GM23338 (cell line): ENCODE measurements around the gene ARID3B.

ENCODE experiments used
- CREB1 ChIP-seq: fragments of 250-450 bp; sonication (Bioruptor Pico); IDR thresholded peaks from 2 replicates; pipeline ENCODE4 v1.5.0; 2020; ENCODE audit warnings: low read depth, mild to moderate bottlenecking, moderate library complexity
- EZH2 ChIP-seq: fragments of 200-600 bp; sonication (generic); IDR thresholded peaks from one replicate; pipeline ENCODE4 v1.8.0; 2017; ENCODE audit warnings: antibody characterized with exemption, mild to moderate bottlenecking, low read depth; ENCODE audit not compliant: unreplicated experiment
- EZH2phosphoT487 ChIP-seq: fragments of 200-600 bp; sonication (generic); IDR thresholded peaks from one replicate; pipeline ENCODE4 v1.8.1; 2018; ENCODE audit warnings: antibody characterized with exemption; ENCODE audit not compliant: unreplicated experiment
- JUNB ChIP-seq: IDR thresholded peaks from one replicate; pipeline ENCODE4 v1.6.1; 2016; ENCODE audit warnings: antibody characterized with exemption; ENCODE audit not compliant: unreplicated experiment
- NANOG ChIP-seq: IDR thresholded peaks from 2 replicates; pipeline ENCODE4 v1.6.1; 2016; ENCODE audit warnings: antibody characterized with exemption, borderline replicate concordance
- POLR2AphosphoS5 ChIP-seq: IDR thresholded peaks from 2 replicates; pipeline ENCODE4 v1.6.1; 2016; ENCODE audit warnings: antibody characterized with exemption, low read depth
- STAT1 ChIP-seq: IDR thresholded peaks from one replicate; pipeline ENCODE4 v1.6.1; 2016; ENCODE audit warnings: antibody characterized with exemption; ENCODE audit not compliant: unreplicated experiment
- ZNF114 ChIP-seq: fragments of 250-450 bp; sonication (Bioruptor Pico); IDR thresholded peaks from 2 replicates; pipeline ENCODE4 v1.5.0; 2020; ENCODE audit warnings: mild to moderate bottlenecking, moderate library complexity
- ZNF331 ChIP-seq: fragments of 250-450 bp; sonication (Bioruptor Pico); IDR thresholded peaks from 2 replicates; pipeline ENCODE4 v1.5.0; 2020; ENCODE audit warnings: low read depth, mild to moderate bottlenecking, moderate library complexity
- TF ChIP-seq, protein P1 (sequence below), 2 experiments: fragments of 200-600 bp in 1 of 2; sonication (generic) in 1 of 2; conservative IDR thresholded peaks; 2 replicates each; pipeline versions ENCODE4 v1.5.1 to v1.6.1; 2016 to 2017; ENCODE audit warnings: antibody characterized with exemption in 2 of 2, low read depth in 2 of 2, mild to moderate bottlenecking in 2 of 2, moderate library complexity in 1 of 2
- TF ChIP-seq, protein P2 (sequence below): IDR thresholded peaks from one replicate; pipeline ENCODE4 v1.6.1; 2018; ENCODE audit warnings: antibody characterized with exemption; ENCODE audit not compliant: unreplicated experiment
- TF ChIP-seq, protein P3 (sequence below): IDR thresholded peaks from 2 replicates; pipeline ENCODE4 v1.6.1; 2016; ENCODE audit warnings: antibody characterized with exemption
- TF ChIP-seq, protein P4 (sequence below): fragments of 250-450 bp; sonication (Bioruptor Pico); IDR thresholded peaks from 2 replicates; pipeline ENCODE4 v1.5.0; 2020; ENCODE audit warnings: mild to moderate bottlenecking, moderate library complexity

DNA sequence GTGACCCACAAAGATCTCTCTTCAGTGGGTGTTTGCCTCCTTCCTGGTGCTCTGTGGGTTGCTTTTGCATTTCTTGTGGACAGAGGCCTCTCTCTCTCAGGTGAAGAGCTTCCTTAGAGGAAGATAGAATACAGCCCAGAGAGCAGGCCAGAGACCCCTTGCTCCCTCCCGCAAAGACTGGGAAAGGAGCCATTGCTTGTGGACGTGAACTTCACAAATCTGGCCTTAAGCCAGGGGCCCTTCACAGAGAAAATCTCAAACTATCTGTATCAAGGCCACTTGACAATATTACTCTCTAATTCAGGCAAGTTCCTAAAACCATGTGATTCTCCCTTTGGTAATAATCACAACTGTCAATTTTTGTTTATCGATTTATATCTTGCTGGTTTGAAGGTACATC, 44.2 kb downstream of the ARID3B start:
- TF ChIP-seq, protein P1, sequence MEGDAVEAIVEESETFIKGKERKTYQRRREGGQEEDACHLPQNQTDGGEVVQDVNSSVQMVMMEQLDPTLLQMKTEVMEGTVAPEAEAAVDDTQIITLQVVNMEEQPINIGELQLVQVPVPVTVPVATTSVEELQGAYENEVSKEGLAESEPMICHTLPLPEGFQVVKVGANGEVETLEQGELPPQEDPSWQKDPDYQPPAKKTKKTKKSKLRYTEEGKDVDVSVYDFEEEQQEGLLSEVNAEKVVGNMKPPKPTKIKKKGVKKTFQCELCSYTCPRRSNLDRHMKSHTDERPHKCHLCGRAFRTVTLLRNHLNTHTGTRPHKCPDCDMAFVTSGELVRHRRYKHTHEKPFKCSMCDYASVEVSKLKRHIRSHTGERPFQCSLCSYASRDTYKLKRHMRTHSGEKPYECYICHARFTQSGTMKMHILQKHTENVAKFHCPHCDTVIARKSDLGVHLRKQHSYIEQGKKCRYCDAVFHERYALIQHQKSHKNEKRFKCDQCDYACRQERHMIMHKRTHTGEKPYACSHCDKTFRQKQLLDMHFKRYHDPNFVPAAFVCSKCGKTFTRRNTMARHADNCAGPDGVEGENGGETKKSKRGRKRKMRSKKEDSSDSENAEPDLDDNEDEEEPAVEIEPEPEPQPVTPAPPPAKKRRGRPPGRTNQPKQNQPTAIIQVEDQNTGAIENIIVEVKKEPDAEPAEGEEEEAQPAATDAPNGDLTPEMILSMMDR (conservative IDR thresholded peaks at IDR 0.05; ENCODE audit: low read depth in 2 of 2): no peak
- TF ChIP-seq CREB1 (CRISPR knock-in tag) (no peak), EZH2 (no peak), JUNB (no peak), EZH2phosphoT487 (no peak), POLR2AphosphoS5 (no peak), ZNF331 (no peak), ZNF114 (CRISPR knock-in tag) (no peak), STAT1 (no peak), NANOG (no peak)
- TF ChIP-seq, protein P2, sequence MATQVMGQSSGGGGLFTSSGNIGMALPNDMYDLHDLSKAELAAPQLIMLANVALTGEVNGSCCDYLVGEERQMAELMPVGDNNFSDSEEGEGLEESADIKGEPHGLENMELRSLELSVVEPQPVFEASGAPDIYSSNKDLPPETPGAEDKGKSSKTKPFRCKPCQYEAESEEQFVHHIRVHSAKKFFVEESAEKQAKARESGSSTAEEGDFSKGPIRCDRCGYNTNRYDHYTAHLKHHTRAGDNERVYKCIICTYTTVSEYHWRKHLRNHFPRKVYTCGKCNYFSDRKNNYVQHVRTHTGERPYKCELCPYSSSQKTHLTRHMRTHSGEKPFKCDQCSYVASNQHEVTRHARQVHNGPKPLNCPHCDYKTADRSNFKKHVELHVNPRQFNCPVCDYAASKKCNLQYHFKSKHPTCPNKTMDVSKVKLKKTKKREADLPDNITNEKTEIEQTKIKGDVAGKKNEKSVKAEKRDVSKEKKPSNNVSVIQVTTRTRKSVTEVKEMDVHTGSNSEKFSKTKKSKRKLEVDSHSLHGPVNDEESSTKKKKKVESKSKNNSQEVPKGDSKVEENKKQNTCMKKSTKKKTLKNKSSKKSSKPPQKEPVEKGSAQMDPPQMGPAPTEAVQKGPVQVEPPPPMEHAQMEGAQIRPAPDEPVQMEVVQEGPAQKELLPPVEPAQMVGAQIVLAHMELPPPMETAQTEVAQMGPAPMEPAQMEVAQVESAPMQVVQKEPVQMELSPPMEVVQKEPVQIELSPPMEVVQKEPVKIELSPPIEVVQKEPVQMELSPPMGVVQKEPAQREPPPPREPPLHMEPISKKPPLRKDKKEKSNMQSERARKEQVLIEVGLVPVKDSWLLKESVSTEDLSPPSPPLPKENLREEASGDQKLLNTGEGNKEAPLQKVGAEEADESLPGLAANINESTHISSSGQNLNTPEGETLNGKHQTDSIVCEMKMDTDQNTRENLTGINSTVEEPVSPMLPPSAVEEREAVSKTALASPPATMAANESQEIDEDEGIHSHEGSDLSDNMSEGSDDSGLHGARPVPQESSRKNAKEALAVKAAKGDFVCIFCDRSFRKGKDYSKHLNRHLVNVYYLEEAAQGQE: no peak
- TF ChIP-seq, protein P3, sequence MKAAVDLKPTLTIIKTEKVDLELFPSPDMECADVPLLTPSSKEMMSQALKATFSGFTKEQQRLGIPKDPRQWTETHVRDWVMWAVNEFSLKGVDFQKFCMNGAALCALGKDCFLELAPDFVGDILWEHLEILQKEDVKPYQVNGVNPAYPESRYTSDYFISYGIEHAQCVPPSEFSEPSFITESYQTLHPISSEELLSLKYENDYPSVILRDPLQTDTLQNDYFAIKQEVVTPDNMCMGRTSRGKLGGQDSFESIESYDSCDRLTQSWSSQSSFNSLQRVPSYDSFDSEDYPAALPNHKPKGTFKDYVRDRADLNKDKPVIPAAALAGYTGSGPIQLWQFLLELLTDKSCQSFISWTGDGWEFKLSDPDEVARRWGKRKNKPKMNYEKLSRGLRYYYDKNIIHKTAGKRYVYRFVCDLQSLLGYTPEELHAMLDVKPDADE: no peak
- TF ChIP-seq, protein P4, sequence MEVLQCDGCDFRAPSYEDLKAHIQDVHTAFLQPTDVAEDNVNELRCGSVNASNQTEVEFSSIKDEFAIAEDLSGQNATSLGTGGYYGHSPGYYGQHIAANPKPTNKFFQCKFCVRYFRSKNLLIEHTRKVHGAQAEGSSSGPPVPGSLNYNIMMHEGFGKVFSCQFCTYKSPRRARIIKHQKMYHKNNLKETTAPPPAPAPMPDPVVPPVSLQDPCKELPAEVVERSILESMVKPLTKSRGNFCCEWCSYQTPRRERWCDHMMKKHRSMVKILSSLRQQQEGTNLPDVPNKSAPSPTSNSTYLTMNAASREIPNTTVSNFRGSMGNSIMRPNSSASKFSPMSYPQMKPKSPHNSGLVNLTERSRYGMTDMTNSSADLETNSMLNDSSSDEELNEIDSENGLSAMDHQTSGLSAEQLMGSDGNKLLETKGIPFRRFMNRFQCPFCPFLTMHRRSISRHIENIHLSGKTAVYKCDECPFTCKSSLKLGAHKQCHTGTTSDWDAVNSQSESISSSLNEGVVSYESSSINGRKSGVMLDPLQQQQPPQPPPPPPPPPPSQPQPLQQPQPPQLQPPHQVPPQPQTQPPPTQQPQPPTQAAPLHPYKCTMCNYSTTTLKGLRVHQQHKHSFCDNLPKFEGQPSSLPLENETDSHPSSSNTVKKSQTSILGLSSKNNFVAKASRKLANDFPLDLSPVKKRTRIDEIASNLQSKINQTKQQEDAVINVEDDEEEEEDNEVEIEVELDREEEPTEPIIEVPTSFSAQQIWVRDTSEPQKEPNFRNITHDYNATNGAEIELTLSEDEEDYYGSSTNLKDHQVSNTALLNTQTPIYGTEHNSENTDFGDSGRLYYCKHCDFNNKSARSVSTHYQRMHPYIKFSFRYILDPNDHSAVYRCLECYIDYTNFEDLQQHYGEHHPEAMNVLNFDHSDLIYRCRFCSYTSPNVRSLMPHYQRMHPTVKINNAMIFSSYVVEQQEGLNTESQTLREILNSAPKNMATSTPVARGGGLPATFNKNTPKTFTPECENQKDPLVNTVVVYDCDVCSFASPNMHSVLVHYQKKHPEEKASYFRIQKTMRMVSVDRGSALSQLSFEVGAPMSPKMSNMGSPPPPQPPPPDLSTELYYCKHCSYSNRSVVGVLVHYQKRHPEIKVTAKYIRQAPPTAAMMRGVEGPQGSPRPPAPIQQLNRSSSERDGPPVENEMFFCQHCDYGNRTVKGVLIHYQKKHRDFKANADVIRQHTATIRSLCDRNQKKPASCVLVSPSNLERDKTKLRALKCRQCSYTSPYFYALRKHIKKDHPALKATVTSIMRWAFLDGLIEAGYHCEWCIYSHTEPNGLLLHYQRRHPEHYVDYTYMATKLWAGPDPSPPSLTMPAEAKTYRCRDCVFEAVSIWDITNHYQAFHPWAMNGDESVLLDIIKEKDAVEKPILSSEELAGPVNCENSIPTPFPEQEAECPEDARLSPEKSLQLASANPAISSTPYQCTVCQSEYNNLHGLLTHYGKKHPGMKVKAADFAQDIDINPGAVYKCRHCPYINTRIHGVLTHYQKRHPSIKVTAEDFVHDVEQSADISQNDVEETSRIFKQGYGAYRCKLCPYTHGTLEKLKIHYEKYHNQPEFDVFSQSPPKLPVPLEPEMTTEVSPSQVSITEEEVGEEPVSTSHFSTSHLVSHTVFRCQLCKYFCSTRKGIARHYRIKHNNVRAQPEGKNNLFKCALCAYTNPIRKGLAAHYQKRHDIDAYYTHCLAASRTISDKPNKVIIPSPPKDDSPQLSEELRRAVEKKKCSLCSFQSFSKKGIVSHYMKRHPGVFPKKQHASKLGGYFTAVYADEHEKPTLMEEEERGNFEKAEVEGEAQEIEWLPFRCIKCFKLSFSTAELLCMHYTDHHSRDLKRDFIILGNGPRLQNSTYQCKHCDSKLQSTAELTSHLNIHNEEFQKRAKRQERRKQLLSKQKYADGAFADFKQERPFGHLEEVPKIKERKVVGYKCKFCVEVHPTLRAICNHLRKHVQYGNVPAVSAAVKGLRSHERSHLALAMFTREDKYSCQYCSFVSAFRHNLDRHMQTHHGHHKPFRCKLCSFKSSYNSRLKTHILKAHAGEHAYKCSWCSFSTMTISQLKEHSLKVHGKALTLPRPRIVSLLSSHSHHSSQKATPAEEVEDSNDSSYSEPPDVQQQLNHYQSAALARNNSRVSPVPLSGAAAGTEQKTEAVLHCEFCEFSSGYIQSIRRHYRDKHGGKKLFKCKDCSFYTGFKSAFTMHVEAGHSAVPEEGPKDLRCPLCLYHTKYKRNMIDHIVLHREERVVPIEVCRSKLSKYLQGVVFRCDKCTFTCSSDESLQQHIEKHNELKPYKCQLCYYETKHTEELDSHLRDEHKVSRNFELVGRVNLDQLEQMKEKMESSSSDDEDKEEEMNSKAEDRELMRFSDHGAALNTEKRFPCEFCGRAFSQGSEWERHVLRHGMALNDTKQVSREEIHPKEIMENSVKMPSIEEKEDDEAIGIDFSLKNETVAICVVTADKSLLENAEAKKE: no peak
